Stimulated activated CD8-positive, alpha-beta memory T cell treated with anti-CD3 and anti-CD28 coated beads, Interleukin-7, amount 100 ng/mL, for 48 hours (primary cell): Measurements from ENCODE around the gene PTPRN2.
A peak's percentile ranks its signal among the peaks of the same experiment; 100 is the strongest.
"Not testable (repeated sequence)": the region's sequence is repeated elsewhere in the genome, so short reads cannot be mapped to it uniquely, and the experiment has no call there.

ENCODE experiments used
- DNase-seq, 2 donors: peaks; one replicate each; pipeline ENCODE4 v3.0.0-alpha.2; 2020; ENCODE audit warnings: low read depth in 1 of 2; ENCODE audit errors: extremely low read depth in 1 of 2

Gene PTPRN2

GRCh38 chr7:158406801-158407200 lies 180.8 kb downstream of the PTPRN2 start:
- DNase-seq, result no peak

GRCh38 chr7:158406364-158406763 lies 181.3 kb downstream of the PTPRN2 start:
- DNase-seq, result no peak

GRCh38 chr7:158405771-158406170 lies 181.9 kb downstream of the PTPRN2 start:
- not testable (repeated sequence) for DNase-seq

- DNase-seq, result no peak
Measured at GRCh38 chr7:158405324-158405723, 182.3 kb downstream of the PTPRN2 start.

GRCh38 chr7:158404031-158404761 lies 183.4 kb downstream of the PTPRN2 start:
- DNase-seq, result no peak

GRCh38 chr7:158403013-158403821 lies 184.4 kb downstream of the PTPRN2 start:
- DNase-seq, result no peak

DNA sequence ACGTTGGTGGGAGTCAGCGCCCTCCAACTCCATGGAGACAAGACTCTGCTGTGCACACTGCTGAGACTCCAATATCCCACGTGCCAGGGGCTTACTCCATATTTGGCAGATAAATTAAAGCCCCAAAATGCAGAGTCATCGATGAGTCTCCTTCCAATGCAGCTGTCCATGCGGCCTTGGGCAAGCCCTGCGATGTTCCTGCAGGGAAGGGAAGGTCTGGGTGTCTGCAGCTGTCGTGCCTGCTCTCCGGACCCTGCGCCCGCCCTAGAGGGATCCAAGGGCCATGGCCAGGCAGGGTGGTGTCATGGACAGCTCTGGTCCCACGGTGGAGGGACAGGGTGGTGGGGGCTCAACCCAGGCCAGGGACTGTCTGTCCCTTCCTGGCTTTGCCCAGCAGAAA lies 185.2 kb downstream of the PTPRN2 start:
- DNase-seq, result no peak

DNA sequence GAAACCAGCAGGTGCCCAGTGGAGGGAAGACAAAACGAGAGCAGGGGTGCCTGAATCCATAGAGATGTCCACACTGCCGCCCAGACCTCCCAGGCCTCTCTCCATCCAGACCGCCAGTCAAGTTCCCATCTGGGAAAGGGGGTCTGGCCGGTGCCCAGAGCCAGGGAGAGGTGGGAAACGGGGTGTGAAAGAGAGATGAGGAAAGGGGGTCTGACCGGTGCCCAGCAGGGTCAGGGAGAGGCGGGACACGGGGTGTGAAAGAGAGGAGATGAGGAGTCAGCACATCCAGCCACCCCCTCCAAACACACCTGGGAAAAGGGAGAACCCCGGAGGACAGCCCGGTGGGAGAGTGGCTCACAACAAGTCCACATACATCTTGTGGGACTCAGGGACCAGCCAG lies 185.8 kb downstream of the PTPRN2 start:
- no peak for DNase-seq

- DNase-seq, result no peak
Measured at GRCh38 chr7:158401295-158401694, 186.3 kb downstream of the PTPRN2 start.

GRCh38 chr7:158400601-158401225 lies 186.9 kb downstream of the PTPRN2 start:
- no peak for DNase-seq

GRCh38 chr7:158399762-158400161 lies 187.9 kb downstream of the PTPRN2 start:
- no peak for DNase-seq

DNA sequence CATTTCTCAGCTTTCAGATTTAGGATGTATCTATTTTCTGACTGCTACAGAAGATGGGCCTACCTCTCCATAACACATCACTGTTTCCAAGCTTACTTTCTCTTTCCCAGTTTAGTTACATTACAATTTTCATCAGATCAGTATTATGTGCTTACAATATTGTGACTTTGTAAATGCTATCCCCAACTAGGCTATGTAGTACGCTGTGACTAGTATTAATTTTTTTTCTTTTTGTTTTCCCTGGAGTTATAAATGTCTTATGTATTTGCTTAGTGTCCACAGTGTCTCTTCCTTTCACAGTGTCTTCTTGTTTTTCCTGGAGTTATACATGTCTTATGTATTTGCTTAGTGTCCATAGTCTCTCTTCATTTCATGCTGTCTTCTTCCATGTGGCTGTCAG lies 188.9 kb downstream of the PTPRN2 start:
- DNase-seq, result no peak

- DNase-seq, result no peak
Measured at GRCh38 chr7:158397885-158398284, 189.7 kb downstream of the PTPRN2 start.

DNA sequence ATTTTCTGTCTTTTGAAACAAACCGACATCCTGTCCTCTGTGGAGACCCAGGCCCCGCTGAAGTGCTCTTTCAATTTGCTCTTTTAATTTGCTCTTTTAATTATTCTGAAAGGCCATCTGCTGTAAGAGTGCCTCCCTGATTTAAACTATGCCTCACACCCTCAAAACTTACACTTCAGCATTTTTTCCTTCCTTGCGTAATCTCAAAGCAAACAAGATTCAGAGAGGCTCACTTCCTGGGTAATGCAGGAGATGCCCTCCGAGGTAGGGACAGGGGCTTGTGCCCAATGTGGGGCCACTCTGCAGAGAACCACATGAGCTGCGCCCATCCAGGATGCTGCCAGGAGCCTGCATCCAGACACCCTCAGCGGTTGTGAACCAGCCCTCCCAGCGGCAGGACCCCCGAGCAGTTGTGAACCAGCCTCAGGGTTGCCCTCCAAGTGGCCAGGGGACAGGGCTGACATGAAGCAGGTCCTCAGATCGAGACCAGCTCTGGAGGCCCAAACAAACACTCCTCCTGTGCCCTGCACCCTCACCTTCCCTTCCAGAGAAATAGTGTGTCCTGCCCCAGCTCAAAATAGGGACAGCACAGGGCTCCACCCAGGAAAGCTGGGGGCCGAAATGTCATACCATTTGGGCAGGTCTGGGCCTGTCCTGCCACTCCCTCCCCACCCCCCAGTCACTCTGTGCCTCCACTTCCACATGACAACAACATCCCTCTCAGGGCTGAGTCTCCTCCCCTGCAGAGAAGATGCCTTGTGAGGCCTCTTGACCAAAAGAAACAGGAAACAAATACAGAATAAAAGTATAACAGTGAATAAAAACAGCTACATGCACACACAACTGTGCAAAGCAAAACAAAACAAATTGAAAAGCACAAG lies 190.4 kb downstream of the PTPRN2 start:
- DNase-seq, result no peak

DNA sequence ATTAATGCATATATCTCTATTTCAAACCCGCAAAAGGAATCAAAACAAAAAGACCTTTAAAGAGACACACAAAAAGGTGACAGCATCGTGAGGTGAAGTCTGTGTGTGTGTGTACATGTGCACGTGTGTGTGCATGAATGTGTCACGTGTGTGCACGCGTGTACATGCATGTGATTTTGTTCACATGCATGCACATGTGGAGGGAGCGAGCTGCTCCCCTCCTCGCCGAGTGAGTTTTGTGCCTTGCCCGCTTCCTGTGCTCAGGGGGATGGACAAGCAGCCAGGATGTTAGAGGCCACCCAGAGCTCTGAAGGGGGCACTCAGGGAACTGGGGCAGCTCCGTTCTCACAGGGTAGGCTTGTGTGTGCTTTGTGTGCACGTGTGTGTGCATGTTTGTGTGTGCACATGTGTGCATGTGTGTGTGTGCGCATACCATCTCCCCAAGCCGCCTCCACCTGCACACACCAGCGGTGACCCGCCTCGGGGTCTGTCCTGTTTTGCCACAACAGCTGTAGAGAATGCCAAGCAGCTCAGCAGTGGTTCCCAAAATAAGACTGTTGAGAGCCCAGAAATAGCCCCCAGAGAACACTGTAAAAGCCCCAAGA lies 191.2 kb downstream of the PTPRN2 start:
- no peak for DNase-seq

DNA sequence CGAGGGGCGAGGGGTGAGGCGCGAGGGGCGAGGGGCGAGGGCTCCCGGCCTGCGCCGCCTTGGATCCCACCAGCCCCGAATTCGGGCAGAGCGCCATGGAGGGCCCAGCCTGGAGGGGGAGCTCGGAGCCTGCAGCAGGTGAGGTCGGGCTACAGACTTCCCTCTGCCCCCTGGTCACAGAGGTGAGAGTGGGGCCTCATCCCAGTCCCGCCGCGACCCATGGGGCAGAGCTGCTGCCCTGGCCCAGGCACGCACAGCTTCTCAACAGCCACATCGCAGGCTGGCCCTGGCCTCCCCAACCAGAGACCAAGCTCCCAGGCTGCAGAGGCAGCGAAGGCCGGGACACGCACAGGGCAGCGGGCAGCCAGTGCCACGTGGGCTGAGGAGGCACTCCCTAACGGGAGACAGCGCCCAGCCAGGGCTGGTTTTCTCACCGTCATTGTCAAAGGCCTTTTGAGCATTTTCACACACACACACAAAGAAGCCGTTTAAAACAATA lies 191.8 kb downstream of the PTPRN2 start:
- no peak for DNase-seq

GRCh38 chr7:158395349-158395748 lies 192.3 kb downstream of the PTPRN2 start:
- no peak for DNase-seq

DNA sequence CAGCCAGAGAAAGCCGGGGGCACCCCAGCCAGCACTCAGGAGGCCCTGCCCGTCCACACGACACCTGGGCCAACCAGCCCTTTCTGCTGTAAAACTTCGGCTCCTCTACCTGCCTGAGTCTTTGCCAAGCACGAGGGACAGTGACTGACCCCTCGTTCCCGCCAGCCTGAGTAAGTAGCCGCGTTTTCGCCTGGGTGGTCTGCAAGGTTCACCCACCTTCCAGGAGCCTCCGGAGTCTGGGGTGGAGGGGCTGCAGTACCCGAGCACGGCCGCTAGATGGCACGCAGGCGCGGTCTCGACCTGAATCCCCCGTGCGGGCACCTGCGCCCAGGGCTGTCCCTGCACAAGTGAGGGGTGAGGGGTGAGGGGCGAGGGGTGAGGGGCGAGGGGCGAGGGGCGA lies 192.7 kb downstream of the PTPRN2 start:
- peak in 1 of 2 donors; percentile 4 for DNase-seq

DNA sequence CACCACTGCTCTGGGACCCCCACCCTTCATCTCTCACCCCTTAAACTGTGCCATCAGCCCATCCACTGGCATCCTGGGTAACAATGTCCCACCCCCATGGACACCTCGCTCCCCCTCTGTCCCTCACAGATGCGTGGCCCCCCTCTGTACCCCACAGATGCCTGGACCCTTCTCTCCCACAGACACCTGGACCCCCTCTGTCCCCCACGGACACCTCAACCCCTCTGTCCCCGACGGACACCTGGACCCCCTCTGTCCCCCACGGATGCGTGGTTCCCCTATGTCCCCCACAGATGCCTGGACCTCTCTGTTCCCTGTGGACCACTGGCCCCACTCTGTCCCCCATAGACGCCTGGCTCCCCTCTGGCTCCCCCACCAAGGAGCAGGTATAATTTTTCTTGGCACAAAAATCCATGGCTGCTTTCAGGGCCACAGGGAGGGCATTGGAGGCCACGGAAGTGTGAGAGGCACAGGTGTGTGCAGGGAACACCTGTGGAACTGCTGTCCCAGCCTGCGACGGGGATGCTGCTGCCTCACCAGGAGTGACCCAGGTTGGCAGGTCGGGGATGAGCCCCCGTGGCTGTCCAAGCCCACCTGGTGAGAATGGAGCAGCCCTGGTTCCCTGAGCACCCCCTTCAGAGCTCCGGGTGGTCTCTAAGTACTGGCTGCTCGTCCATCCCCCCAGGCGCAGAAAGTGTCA lies 193.5 kb downstream of the PTPRN2 start:
- DNase-seq, result no peak

DNA sequence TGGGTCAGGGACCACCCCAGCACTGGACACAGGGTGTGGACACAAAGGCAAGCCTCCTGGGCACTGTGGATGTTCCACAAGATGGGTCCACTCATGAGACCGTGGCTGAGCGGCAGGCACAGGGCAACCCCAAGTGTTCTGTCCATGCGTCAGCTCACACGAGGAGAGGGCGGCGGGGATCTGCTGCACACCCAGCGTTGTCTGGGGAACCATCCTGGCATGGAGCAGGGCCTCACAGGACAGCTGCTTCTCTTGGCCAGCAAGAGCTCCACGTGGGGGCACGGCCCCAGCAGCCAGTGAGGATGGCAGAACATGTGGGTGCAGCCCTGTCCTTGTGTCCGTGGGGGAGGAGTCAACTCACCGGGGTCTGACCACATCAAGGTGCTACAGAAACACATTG lies 195.4 kb downstream of the PTPRN2 start:
- DNase-seq, result no peak
